WTC11 (cell line): ENCODE results near the gene SRPK1. TPM values are rescaled to one million over a fixed set of nuclear protein-coding genes. Genes with fewer than 3 reads are reported as not detected.

Experiments
- ATAC-seq: fragments of 200-7000 bp; cut with Tn5 transposase; 2 replicates; pipeline ENCODE4 v1.10.0; 2021; ENCODE audit warnings: mild to moderate bottlenecking, moderate library complexity
- CTCF ChIA-PET: fragments of 300-600 bp; sonication (Branson Sonifier 250); formaldehyde crosslinking; loops from one replicate; lab custom pipeline; 2021; ENCODE audit warnings: antibody characterized with exemption; lab: Charles Lee
- POLR2A ChIA-PET: fragments of 350-600 bp; sonication (Branson Sonifier 250); formaldehyde crosslinking; loops from one replicate; lab custom pipeline; 2021; ENCODE audit warnings: antibody characterized with exemption; lab: Charles Lee
- DNase-seq: peaks from one replicate; pipeline ENCODE4 v3.0.0; 2021; ENCODE audit warnings: low spot score
- H3K27ac Mint-ChIP-seq: 2 replicates; pipeline ENCODE4 v1.8.0; 2021; ENCODE audit warnings: mixed read lengths
- H3K27me3 Mint-ChIP-seq: 2 replicates; pipeline ENCODE4 v1.8.0; 2021; ENCODE audit warnings: low read depth, mild to moderate bottlenecking, moderate library complexity, mixed read lengths
- H3K36me3 Mint-ChIP-seq: 2 replicates; pipeline ENCODE4 v1.8.0; 2021; ENCODE audit warnings: mixed read lengths
- H3K4me1 Mint-ChIP-seq: 2 replicates; pipeline ENCODE4 v1.8.0; 2022; ENCODE audit warnings: mixed read lengths
- H3K4me3 Mint-ChIP-seq: 2 replicates; pipeline ENCODE4 v1.8.0; 2021; ENCODE audit warnings: mild to moderate bottlenecking, moderate library complexity, mixed read lengths
- H3K9me3 Mint-ChIP-seq: 2 replicates; pipeline ENCODE4 v1.8.0; 2021; ENCODE audit warnings: mixed read lengths
- ATF3 ChIP-seq: sonication (generic); formaldehyde crosslinking; conservative IDR thresholded peaks from 2 replicates; pipeline ENCODE4 v1.8.1; 2022; ENCODE audit warnings: mild to moderate bottlenecking, missing genetic modification reagents
- E2F4 ChIP-seq: sonication (generic); formaldehyde crosslinking; IDR thresholded peaks from 2 replicates; pipeline ENCODE4 v1.8.1; 2022; ENCODE audit warnings: low read depth, mild to moderate bottlenecking, moderate library complexity, missing genetic modification reagents, borderline replicate concordance
- FOXP1 ChIP-seq: sonication (generic); formaldehyde crosslinking; IDR thresholded peaks from 2 replicates; pipeline ENCODE4 v1.8.0; 2022; ENCODE audit warnings: missing genetic modification reagents, mild to moderate bottlenecking, moderate library complexity, borderline replicate concordance
- FOXP4 ChIP-seq: sonication (generic); formaldehyde crosslinking; IDR thresholded peaks from 2 replicates; pipeline ENCODE4 v1.8.0; 2022; ENCODE audit warnings: mild to moderate bottlenecking, missing genetic modification reagents
- HMGA2 ChIP-seq: fragments of 250-450 bp; sonication (Bioruptor Pico); IDR thresholded peaks from 2 replicates; pipeline ENCODE4 v1.4.0; 2021; ENCODE audit warnings: mild to moderate bottlenecking, moderate library complexity
- KAT7 ChIP-seq: sonication (generic); formaldehyde crosslinking; IDR thresholded peaks from 2 replicates; pipeline ENCODE4 v1.8.1; 2023; ENCODE audit warnings: missing genetic modification reagents, mild to moderate bottlenecking, borderline replicate concordance
- MAX ChIP-seq: sonication (generic); formaldehyde crosslinking; IDR thresholded peaks from 2 replicates; pipeline ENCODE4 v1.8.0; 2022; ENCODE audit warnings: mild to moderate bottlenecking, missing genetic modification reagents
- MLX ChIP-seq: sonication (generic); formaldehyde crosslinking; IDR thresholded peaks from 2 replicates; pipeline ENCODE4 v1.8.1; 2023; ENCODE audit warnings: mild to moderate bottlenecking, missing genetic modification reagents, moderate library complexity
- MYBL2 ChIP-seq: sonication (generic); formaldehyde crosslinking; IDR thresholded peaks from 2 replicates; pipeline ENCODE4 v1.8.1; 2023; ENCODE audit warnings: mild to moderate bottlenecking, moderate library complexity, missing genetic modification reagents
- PREB ChIP-seq: sonication (generic); formaldehyde crosslinking; IDR thresholded peaks from 2 replicates; pipeline ENCODE4 v1.8.1; 2022; ENCODE audit warnings: mild to moderate bottlenecking, missing genetic modification reagents, moderate library complexity, borderline replicate concordance
- RORB ChIP-seq: fragments of 250-450 bp; sonication (Bioruptor Pico); IDR thresholded peaks from 2 replicates; pipeline ENCODE4 v1.9.0; 2021; ENCODE audit warnings: mild to moderate bottlenecking
- STAT6 ChIP-seq: sonication (generic); formaldehyde crosslinking; conservative IDR thresholded peaks from 2 replicates; pipeline ENCODE4 v1.8.1; 2023; ENCODE audit warnings: mild to moderate bottlenecking, low read depth, missing genetic modification reagents, moderate library complexity
- USF2 ChIP-seq: sonication (generic); formaldehyde crosslinking; IDR thresholded peaks from 2 replicates; pipeline ENCODE4 v1.8.1; 2023; ENCODE audit warnings: mild to moderate bottlenecking, missing genetic modification reagents, moderate library complexity
- ZNF396 ChIP-seq: fragments of 250-450 bp; sonication (Bioruptor Pico); IDR thresholded peaks from 2 replicates; pipeline ENCODE4 v1.8.0; 2021; ENCODE audit warnings: mild to moderate bottlenecking, moderate library complexity, borderline replicate concordance
- ZNF423 ChIP-seq: fragments of 250-450 bp; sonication (Bioruptor Pico); IDR thresholded peaks from 2 replicates; pipeline ENCODE4 v2.1.2; 2022; ENCODE audit warnings: mild to moderate bottlenecking, moderate library complexity
- ZNF532 ChIP-seq: fragments of 250-450 bp; sonication (Bioruptor Pico); IDR thresholded peaks from 2 replicates; pipeline ENCODE4 v1.9.0; 2021; ENCODE audit warnings: mild to moderate bottlenecking, borderline replicate concordance
- total RNA-seq: library from RNA; stranded (reverse); gene quantifications from 3 replicates; pipeline ENCODE4 v1.2.3, GENCODE V29; 2021

The SRPK1 gene
- total RNA-seq, 1 experiment from 2014 or later: 100.0 TPM

- TF ChIP-seq ZNF532 (CRISPR knock-in tag) (no peak), PREB (CRISPR knock-in tag) (no peak), MLX (no peak), FOXP1 (CRISPR knock-in tag) (peak; percentile 44; the same call in 1 of the 2 replicates), MYBL2 (0 out of 2 replicates have a peak, but pooled peaks have one; percentile 20), RORB (CRISPR knock-in tag) (no peak), MAX (CRISPR knock-in tag) (peak; percentile 56), KAT7 (CRISPR knock-in tag) (0 out of 2 replicates have a peak, but pooled peaks have one; percentile 54), ZNF423 (no peak), FOXP4 (CRISPR knock-in tag) (0 out of 2 replicates have a peak, but pooled peaks have one; percentile 38), ZNF396 (CRISPR knock-in tag) (no peak)
- Mint-ChIP-seq H3K27me3 (peaks cover 4% of the 10 kb centered on the region; the same call in 1 of the 2 replicates), H3K4me3 (peak overlapping the region; percentile 99), H3K36me3 (peaks cover 28% of the 10 kb centered on the region), H3K9me3 (no peaks in the 10 kb centered on the region), H3K4me1 (peaks cover 32% of the 10 kb centered on the region), H3K27ac (peak overlapping the region; percentile 98)
- POLR2A ChIA-PET: interaction anchor here (0.9 kb wide), 1 partner anchor 107 kb away, joined by 4 read pairs; the partner anchor contains the start of gene MAPK14
- DNase-seq: peak; percentile 38
- peak; percentile 29 for ATAC-seq
- CTCF ChIA-PET: interaction anchor here (1.4 kb wide), 1 partner anchor 211 kb away, joined by 3 read pairs; no protein-coding TSS in a partner anchor
Measured at GRCh38 chr6:35919827-35920751, 809 bp downstream of the SRPK1 start.

- Mint-ChIP-seq H3K27ac (peak overlapping the region; percentile 81), H3K9me3 (no peaks in the 10 kb centered on the region), H3K27me3 (peaks cover 4% of the 10 kb centered on the region; the same call in 1 of the 2 replicates), H3K4me1 (peaks cover 32% of the 10 kb centered on the region), H3K36me3 (peaks cover 31% of the 10 kb centered on the region), H3K4me3 (peak overlapping the region; percentile 99)
- DNase-seq (no peak), ATAC-seq (peak; percentile 10; the same call in 1 of the 2 replicates)
- CTCF ChIA-PET: interaction anchor here (1.4 kb wide), 1 partner anchor 212 kb away, joined by 3 read pairs; no protein-coding TSS in a partner anchor
- POLR2A ChIA-PET: no interaction called here
- TF ChIP-seq E2F4 (CRISPR knock-in tag): no peak
- no peak for TF ChIP-seq ATF3
- TF ChIP-seq STAT6 (CRISPR knock-in tag): no peak
- no peak for TF ChIP-seq USF2 (CRISPR knock-in tag)
- no peak for TF ChIP-seq HMGA2 (CRISPR knock-in tag)
Measured at GRCh38 chr6:35919085-35919826, 1.6 kb downstream of the SRPK1 start.
